SIG-M5 (cell line): Measurements from ENCODE around the gene RELL2.
"Not testable (repeated sequence)": the region's sequence is repeated elsewhere in the genome, so short reads cannot be mapped to it uniquely, and the experiment has no call there.

ENCODE experiments used
- DNase-seq: peaks from one replicate; lab custom pipeline; 2025; lab: John Stamatoyannopoulos, UW

RELL2 gene

GRCh38 chr5:141636413-141637122 is at the start of gene RELL2, which contains the start of gene HDAC3:
TSS of gene RELL2 (plus strand) at chr5:141636997. CDS start at chr5:141638226, 1,229 bp downstream.
TSS of gene HDAC3 (minus strand) at chr5:141636849. CDS start at chr5:141636790, 59 bp downstream.
- no peak for DNase-seq

GRCh38 chr5:141590127-141590526 is 46.7 kb upstream of the RELL2 start:
- DNase-seq, result no peak

- no peak for DNase-seq
Observed at GRCh38 chr5:141596867-141597266, 39.9 kb upstream of the RELL2 start.

GRCh38 chr5:141597394-141597793 is 39.4 kb upstream of the RELL2 start:
- DNase-seq, result no peak

GRCh38 chr5:141597814-141598213 is 39.0 kb upstream of the RELL2 start:
- DNase-seq, result no peak

GRCh38 chr5:141598391-141599345 is 38.1 kb upstream of the RELL2 start:
- DNase-seq, result no peak

GRCh38 chr5:141602606-141603005 is 34.2 kb upstream of the RELL2 start:
- no peak for DNase-seq

- DNase-seq, result peak; percentile 92
Observed at GRCh38 chr5:141603923-141604717, 32.7 kb upstream of the RELL2 start.

GRCh38 chr5:141605523-141606277 is 31.1 kb upstream of the RELL2 start:
- DNase-seq, result peak; percentile 93

GRCh38 chr5:141608046-141608445 is 28.8 kb upstream of the RELL2 start:
- DNase-seq, result no peak

- DNase-seq, result no peak
Observed at GRCh38 chr5:141608557-141608956, 28.2 kb upstream of the RELL2 start.

GRCh38 chr5:141609044-141609443 is 27.8 kb upstream of the RELL2 start:
- no peak for DNase-seq

- DNase-seq, result not testable (repeated sequence)
Observed at GRCh38 chr5:141609921-141610320, 26.9 kb upstream of the RELL2 start.

GRCh38 chr5:141611289-141611688 is 25.5 kb upstream of the RELL2 start:
- DNase-seq, result no peak

- no peak for DNase-seq
Observed at GRCh38 chr5:141613344-141613743, 23.5 kb upstream of the RELL2 start.

- no peak for DNase-seq
Observed at GRCh38 chr5:141615991-141616720, 20.6 kb upstream of the RELL2 start.

- no peak for DNase-seq
Observed at GRCh38 chr5:141617128-141617527, 19.7 kb upstream of the RELL2 start.

- no peak for DNase-seq
Observed at GRCh38 chr5:141617682-141618029, 19.1 kb upstream of the RELL2 start.

GRCh38 chr5:141618030-141618803 is 18.6 kb upstream of the RELL2 start:
- no peak for DNase-seq
